Measurements from ENCODE around the gene STAM.
"Not testable (repeated sequence)": the region's sequence is repeated elsewhere in the genome, so short reads cannot be mapped to it uniquely, and the experiment has no call there.

STAM gene

DNA sequence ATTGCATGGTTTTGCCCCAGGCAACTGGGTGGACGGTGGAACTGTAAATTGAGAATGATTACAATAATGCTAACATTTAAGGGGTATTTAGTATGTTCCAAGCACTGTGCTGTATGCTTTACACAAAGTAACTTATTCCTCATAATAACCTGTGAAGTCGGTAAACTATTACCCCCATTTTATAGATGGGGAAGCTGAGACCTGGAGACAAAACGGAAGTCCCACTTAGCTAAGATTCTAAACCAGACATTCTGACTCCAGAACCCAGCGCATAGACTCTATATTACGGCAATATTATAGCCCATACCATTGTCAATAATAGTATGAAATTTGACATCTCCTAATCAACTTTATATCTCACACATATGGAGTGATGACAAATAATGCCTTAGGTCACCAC is 68.1 kb downstream of the STAM start:
- in situ Hi-C loops (cut with MboI; ENCODE audit: low pct_unique_long_range_greater_than_20kb, low sequenced_read_pairs), result no loop called here
- DNase-seq, result no peak

DNA sequence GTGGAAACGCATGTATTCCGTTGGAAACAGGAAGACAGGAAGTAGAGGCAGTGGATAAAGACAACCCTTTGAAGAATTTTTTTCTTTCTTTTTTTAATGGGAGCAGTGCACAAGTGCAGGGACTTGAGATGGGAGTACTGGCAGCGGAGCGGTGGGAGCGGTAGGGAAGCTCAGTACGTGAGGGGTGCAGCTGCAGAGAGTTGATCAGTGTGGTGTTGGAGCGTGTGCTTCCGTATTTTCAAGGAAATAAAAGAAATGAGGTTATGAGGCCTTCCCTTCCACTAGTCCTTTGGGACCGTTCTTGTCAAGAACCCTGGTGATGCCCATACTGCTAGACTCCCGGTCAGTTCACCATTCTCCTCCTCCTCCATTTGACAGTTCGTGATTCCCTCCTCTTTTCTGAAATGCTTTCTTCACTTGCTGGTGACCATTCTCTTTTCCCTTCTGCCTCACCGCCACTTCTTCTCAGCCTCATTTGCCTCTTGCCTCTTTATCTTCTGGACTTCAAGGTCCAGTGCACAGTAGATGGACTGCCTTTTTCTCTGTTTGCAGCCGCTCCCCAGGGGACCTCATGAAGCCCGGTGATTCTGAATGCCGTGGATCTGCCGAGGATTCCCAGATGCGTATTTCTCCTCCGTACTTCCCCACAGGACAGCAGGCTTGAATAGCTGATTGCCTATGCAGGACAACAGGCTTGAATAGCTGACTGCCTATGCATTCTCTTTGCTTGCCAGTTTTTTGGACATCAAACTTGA is 68.9 kb downstream of the STAM start:
- DNase-seq, result no peak
- in situ Hi-C loops (cut with MboI; ENCODE audit: low pct_unique_long_range_greater_than_20kb, low sequenced_read_pairs), result no loop called here

GRCh38 chr10:17713758-17714157 is 69.8 kb downstream of the STAM start:
- DNase-seq, result no peak
- in situ Hi-C loops (cut with MboI; ENCODE audit: low pct_unique_long_range_greater_than_20kb, low sequenced_read_pairs), result no loop called here

GRCh38 chr10:17716161-17716560 is 72.2 kb downstream of the STAM start:
- in situ Hi-C loops (cut with MboI; ENCODE audit: low pct_unique_long_range_greater_than_20kb, low sequenced_read_pairs), result no loop called here
- DNase-seq, result no peak

- DNase-seq; in situ Hi-C loops (cut with MboI; ENCODE audit: low pct_unique_long_range_greater_than_20kb, low sequenced_read_pairs): not testable (repeated sequence)
Observed at GRCh38 chr10:17722317-17723014, 78.5 kb downstream of the STAM start.

DNA sequence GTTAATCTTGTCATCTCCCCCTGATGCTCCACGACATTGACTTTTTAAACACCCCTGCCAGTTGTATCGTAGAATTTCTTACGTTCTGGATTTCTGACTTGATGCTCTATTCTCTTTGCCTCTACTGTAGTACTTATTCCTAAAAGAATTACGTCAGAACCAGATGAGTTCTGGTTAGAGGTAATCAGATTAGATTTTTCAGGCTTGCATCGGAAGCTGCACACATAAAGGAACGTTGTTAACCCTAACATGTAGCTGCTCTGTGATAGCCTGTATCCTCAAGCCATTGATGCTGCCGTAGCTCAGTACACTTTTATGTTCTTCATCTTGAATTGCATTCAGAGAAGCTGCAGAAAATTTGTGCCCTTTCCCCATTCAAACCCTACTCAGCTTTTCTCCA is 81.8 kb downstream of the STAM start:
- DNase-seq, result no peak
- in situ Hi-C loops (cut with MboI; ENCODE audit: low pct_unique_long_range_greater_than_20kb, low sequenced_read_pairs), result no loop called here

- in situ Hi-C loops (cut with MboI; ENCODE audit: low pct_unique_long_range_greater_than_20kb, low sequenced_read_pairs), result no loop called here
- DNase-seq, result no peak
Observed at GRCh38 chr10:17729630-17730029, 85.7 kb downstream of the STAM start.

GRCh38 chr10:17730667-17731066 is 86.7 kb downstream of the STAM start:
- DNase-seq, result no peak
- in situ Hi-C loops (cut with MboI; ENCODE audit: low pct_unique_long_range_greater_than_20kb, low sequenced_read_pairs), result no loop called here

DNA sequence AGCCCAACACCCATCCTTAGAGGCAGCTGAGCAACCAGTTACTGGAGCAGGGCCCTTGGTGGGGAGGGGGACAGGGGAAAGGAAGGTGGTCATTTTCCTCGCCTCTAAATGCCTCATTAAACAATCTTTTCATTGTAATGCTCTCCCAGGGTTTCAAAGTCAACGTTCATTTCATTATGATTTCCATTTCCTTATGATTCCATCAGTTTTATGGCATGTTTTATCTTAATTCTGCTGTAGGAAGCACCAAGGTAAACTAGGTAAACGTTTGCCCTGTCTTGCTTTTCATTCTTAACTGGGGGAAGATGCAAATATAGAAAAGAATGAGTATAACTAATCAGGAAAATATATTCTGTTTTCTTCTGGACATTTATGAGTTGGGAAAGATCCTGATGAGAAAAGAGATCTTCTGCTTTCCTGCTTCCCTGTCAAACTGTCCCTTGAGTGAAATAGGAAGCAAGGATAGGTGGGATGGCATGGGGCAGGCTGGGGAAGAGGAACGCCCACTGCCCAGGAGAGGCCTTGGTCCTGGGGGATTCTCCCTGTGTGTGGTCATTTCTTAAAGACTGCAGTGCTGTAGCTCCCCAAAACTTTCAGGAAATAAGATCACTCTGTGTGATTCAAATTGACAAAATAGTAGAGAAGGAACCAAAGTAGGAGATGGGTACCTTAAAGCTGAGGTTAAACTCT is 87.5 kb downstream of the STAM start:
- in situ Hi-C loops (cut with MboI; ENCODE audit: low pct_unique_long_range_greater_than_20kb, low sequenced_read_pairs), result no loop called here
- no peak for DNase-seq

GRCh38 chr10:17733620-17734019 is 89.7 kb downstream of the STAM start:
- DNase-seq, result no peak
- in situ Hi-C loops (cut with MboI; ENCODE audit: low pct_unique_long_range_greater_than_20kb, low sequenced_read_pairs), result no loop called here

DNA sequence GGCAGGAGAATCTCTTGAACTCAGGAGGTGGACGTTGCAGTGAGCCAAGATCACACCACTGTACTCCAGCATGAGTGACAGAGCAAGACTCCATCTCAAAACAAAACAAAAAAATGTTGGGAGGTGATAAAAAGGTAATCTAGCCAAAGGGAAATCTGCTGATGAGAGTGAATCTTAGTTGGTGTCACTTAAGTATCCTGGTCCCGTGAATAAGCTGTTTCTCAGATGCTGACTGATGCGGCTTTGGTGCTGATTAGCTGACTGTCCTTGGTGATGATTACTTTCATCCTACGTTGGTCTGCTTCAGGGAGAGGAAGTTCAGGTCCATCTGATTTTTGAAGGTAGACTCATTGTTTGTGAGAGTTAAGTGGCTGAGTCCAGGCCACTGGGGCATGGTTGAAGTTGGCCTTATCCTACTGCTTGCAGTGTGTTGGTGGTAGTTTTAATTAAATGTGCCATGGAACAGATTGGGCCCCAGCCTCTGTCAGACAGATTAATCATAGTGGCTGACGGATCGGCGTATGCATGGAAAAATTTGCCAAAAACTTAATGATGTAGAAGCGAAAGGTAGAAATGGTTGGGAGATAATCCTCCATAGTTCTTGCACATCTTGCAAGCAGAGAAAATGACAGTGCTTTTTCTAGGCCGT is 90.6 kb downstream of the STAM start:
- no peak for DNase-seq
- in situ Hi-C loops (cut with MboI; ENCODE audit: low pct_unique_long_range_greater_than_20kb, low sequenced_read_pairs), result no loop called here

GRCh38 chr10:17735166-17735941 is 91.4 kb downstream of the STAM start:
- in situ Hi-C loops (cut with MboI; ENCODE audit: low pct_unique_long_range_greater_than_20kb, low sequenced_read_pairs), result no loop called here

DNA sequence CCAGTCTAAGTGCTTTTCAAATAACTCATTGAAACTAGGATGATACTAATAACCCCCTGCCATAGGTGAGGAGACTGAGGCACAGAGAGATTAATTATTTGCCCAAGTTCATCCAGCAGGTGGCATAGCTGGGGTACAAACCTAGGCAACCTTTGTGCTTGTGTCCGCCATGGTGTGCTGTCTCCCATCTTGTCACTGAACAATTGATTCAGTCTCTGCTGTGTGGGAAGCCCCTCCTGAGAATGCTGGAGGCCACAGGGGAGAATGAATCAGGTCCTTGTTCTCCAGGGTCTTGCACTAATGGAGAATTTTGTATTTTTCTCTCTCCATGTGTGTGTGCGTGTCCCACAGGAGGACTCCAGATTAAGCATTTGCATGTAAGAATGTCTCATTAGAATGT is 92.3 kb downstream of the STAM start:
- DNase-seq, result no peak
- in situ Hi-C loops (cut with MboI; ENCODE audit: low pct_unique_long_range_greater_than_20kb, low sequenced_read_pairs), result no loop called here

More at GRCh38 chr10:17735166-17735941, 91.4 kb downstream of the STAM start:
- DNase-seq, result peak; percentile 26

DNA sequence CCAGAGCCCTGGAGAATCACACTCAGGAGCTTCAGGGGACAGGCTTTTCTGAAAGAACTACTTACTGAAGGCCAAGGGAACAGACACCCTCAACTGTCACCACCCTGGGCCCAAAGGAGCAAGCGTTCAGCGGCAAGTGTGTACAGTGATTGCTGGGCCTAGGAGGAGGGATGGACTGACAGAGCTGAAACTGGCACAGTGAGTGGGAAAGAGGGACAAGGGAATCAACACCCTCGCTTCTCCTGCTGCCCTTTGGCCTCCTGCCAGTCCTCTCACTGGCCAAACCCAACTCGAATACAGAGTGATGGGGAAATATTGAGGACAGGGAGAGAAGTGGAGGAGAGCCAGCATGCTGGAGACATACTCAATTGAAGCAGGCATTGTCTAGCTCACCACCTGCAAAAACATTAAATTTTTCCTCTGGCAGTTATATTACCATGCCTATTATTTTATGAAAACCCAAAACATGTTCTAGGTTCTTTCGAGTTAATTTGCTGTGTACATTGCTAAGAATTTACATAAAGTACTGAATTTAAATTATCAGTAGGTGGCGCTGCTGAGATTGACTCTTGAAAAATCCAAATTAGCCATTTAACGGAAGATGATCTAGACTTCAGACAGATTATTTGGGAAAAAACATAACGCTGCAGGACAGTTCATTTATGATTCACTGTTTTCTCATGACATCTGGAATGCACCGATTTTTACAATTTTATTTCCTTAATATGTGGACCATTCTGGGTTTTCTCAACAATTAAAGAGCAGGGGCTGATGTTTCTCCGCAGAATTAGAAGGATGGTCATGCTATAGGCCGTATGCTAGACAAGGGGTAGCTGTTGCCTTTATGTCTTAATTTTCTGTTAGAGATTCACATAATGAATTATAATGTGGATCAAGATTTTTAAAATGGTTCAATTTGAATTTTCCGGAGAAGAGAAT is 93.3 kb downstream of the STAM start:
- DNase-seq, result peak; percentile 59
- in situ Hi-C loops (cut with MboI; ENCODE audit: low pct_unique_long_range_greater_than_20kb, low sequenced_read_pairs), result no loop called here

GRCh38 chr10:17740668-17741067 is 96.7 kb downstream of the STAM start:
- in situ Hi-C loops (cut with MboI; ENCODE audit: low pct_unique_long_range_greater_than_20kb, low sequenced_read_pairs), result no loop called here

DNA sequence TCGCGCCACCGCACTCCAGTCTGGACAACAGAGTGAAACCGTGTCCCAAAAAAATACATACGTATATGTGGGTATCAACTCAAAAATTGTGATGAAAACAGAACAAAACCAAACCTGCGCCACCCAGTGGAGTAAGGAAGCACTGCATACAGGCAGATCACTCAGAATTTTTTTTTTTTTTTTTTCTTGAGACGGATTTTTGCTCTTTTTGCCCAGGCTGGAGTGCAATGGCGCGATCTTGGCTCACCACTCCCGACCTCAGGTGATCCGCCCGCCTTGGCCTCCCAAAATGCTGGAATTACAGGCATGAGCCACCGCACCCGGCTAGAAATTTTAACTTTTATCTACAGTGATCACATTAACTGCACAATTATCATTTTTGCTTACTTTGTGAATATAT is 99.0 kb downstream of the STAM start:
- in situ Hi-C loops (cut with MboI; ENCODE audit: low pct_unique_long_range_greater_than_20kb, low sequenced_read_pairs), result no loop called here

More at GRCh38 chr10:17740668-17741067, 96.7 kb downstream of the STAM start:
- DNase-seq, result no peak

DNA sequence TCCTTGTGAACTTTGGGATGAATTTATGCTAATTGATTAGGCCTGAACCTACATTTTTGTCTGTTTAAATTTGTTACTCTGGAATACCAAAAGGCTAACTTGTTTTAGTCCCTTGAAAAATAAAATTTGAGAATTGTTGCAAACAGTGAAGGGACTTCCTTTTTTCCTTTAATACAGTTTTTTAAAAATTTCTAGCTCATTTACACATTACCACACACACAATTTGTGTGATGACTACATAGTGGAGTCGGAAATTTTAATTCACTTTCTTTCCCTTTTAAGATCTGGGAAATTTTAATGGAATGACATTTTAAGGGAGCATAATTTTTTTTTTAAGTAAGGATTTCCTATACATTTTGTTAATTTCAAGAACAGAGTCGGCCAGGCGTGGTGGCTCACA is 99.5 kb downstream of the STAM start:
- in situ Hi-C loops (cut with MboI; ENCODE audit: low pct_unique_long_range_greater_than_20kb, low sequenced_read_pairs), result no loop called here
- no peak for DNase-seq

More for the DNA sequence above, 99.0 kb downstream of the STAM start:
- peak; percentile 78 for DNase-seq

DNA sequence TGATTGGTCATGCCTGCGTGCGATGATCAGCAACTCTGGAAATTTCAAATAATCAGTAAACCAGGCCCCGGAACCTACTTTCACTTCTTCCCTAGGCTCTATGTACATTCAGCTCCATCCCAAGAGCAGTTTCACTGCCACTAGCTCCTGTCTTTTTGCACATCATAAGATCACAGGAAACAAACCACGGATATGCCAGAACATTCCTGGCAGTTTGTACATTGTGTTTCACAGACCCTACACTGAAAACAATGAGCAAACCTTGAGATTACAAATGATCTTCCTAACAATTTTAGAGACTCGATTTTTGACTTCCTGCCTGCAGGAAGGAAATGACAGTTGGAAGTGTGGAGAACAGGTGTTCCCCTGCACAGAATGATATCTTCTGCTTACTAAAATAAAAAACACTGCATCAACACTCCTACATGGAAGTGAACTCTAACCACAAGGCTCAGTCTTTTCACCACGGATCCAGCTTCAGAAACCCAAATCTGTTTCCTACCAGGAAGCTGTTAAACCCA is 100.5 kb downstream of the STAM start:
- in situ Hi-C loops (cut with MboI; ENCODE audit: low pct_unique_long_range_greater_than_20kb, low sequenced_read_pairs), result no loop called here

More for the DNA sequence above, 100.5 kb downstream of the STAM start:
- DNase-seq, result peak; percentile 92
